Mesenchymal stem cell (in vitro differentiated cells and primary cell): ENCODE results near the gene MDH1.

Source experiments
- DNase-seq: peaks from one replicate; pipeline ENCODE4 v3.0.0-alpha.2; 2013
- H2AFZ ChIP-seq: one replicate; pipeline ENCODE4 v1.6.1; 2013; ENCODE audit warnings: low read depth, mild to moderate bottlenecking, control low read depth, inconsistent platforms, low read length, moderate library complexity
- H2AK5ac ChIP-seq: 2 replicates; pipeline ENCODE4 v1.6.1; 2013; ENCODE audit warnings: low read length, moderate library complexity, mild to moderate bottlenecking, inconsistent platforms; ENCODE audit not compliant: severe bottlenecking
- H2BK120ac ChIP-seq: one replicate; pipeline ENCODE4 v1.6.1; 2013; ENCODE audit warnings: low read depth, mild to moderate bottlenecking, inconsistent platforms, low read length, moderate library complexity
- H2BK12ac ChIP-seq, 2 experiments: one replicate each; pipeline ENCODE4 v1.6.1; 2013; ENCODE audit warnings: inconsistent platforms in 2 of 2, low read length in 2 of 2, mild to moderate bottlenecking in 2 of 2, moderate library complexity in 2 of 2, control low read depth in 1 of 2
- H2BK15ac ChIP-seq: one replicate; pipeline ENCODE4 v1.6.1; 2013; ENCODE audit warnings: mild to moderate bottlenecking, low read depth, inconsistent platforms; ENCODE audit not compliant: poor library complexity, severe bottlenecking
- H2BK5ac ChIP-seq: 2 replicates; pipeline ENCODE4 v1.6.1; 2013; ENCODE audit warnings: low read depth, mild to moderate bottlenecking, low read length, control low read depth, inconsistent platforms; ENCODE audit not compliant: poor library complexity, severe bottlenecking
- H3K14ac ChIP-seq, 2 experiments: one replicate each; pipeline ENCODE4 v1.6.1; 2013; ENCODE audit warnings: inconsistent platforms in 2 of 2, low read length in 2 of 2, control low read depth in 1 of 2, mild to moderate bottlenecking in 1 of 2, moderate library complexity in 1 of 2
- H3K18ac ChIP-seq, 2 experiments: one replicate each; pipeline ENCODE4 v1.6.1; 2013; ENCODE audit warnings: inconsistent platforms in 2 of 2, low read length in 2 of 2, control low read depth in 1 of 2, low read depth in 1 of 2, mild to moderate bottlenecking in 1 of 2
- H3K23ac ChIP-seq, 2 experiments: one replicate each; pipeline ENCODE4 v1.6.1; 2013; ENCODE audit warnings: inconsistent platforms in 2 of 2, low read length in 2 of 2, mild to moderate bottlenecking in 2 of 2, moderate library complexity in 2 of 2, control low read depth in 1 of 2
- H3K27ac ChIP-seq: 2 replicates; pipeline ENCODE4 v1.5.1; 2013; ENCODE audit warnings: mild to moderate bottlenecking, moderate library complexity, low read length, control low read depth, inconsistent platforms; ENCODE audit not compliant: poor library complexity, severe bottlenecking
- H3K27me3 ChIP-seq, 2 experiments: 2 replicates each; pipeline versions ENCODE4 v1.6.1 to v1.7.0; 2013; ENCODE audit warnings: low read length in 2 of 2, mild to moderate bottlenecking in 2 of 2, moderate library complexity in 2 of 2, control low read depth in 1 of 2, inconsistent platforms in 1 of 2; ENCODE audit not compliant: control insufficient read depth in 1 of 2, insufficient read depth in 1 of 2
- H3K36me3 ChIP-seq, 2 experiments: 2 replicates each; pipeline versions ENCODE4 v1.6.1 to v1.7.0; 2013; ENCODE audit warnings: low read length in 2 of 2, control low read depth in 1 of 2, inconsistent platforms in 1 of 2, low read depth in 1 of 2, mild to moderate bottlenecking in 1 of 2; ENCODE audit not compliant: insufficient read depth in 2 of 2, control insufficient read depth in 1 of 2
- H3K4ac ChIP-seq, 2 experiments: one replicate each; pipeline ENCODE4 v1.6.1; 2013; ENCODE audit warnings: inconsistent platforms in 2 of 2, low read length in 2 of 2, mild to moderate bottlenecking in 2 of 2, moderate library complexity in 2 of 2, control low read depth in 1 of 2, low read depth in 1 of 2
- H3K4me1 ChIP-seq: 2 replicates; pipeline ENCODE4 v1.6.1; 2013; ENCODE audit warnings: low read depth, low read length, control low read depth; ENCODE audit not compliant: control insufficient read depth, insufficient read depth
- H3K4me2 ChIP-seq: 2 replicates; pipeline ENCODE4 v1.6.1; 2013; ENCODE audit warnings: low read length, mild to moderate bottlenecking, inconsistent platforms; ENCODE audit not compliant: poor library complexity, severe bottlenecking
- H3K4me3 ChIP-seq, 2 experiments: 2 replicates each; pipeline versions ENCODE4 v1.5.1 to v1.7.0; 2013; ENCODE audit warnings: low read length in 2 of 2, mild to moderate bottlenecking in 2 of 2, control low read depth in 1 of 2, low read depth in 1 of 2; ENCODE audit not compliant: insufficient read depth in 1 of 2
- H3K79me1 ChIP-seq: replicated peaks from 2 replicates; pipeline ENCODE4 v1.6.1; 2013; ENCODE audit warnings: mild to moderate bottlenecking, control low read depth, low read length, inconsistent platforms; ENCODE audit not compliant: poor library complexity, severe bottlenecking
- H3K9ac ChIP-seq: 2 replicates; pipeline ENCODE4 v1.7.0; 2013; ENCODE audit warnings: mild to moderate bottlenecking, low read length, moderate library complexity
- H3K9me3 ChIP-seq: 2 replicates; pipeline ENCODE4 v1.7.0; 2013; ENCODE audit warnings: mild to moderate bottlenecking, low read length; ENCODE audit not compliant: control insufficient read depth
- H4K8ac ChIP-seq: one replicate; pipeline ENCODE4 v1.6.1; 2013; ENCODE audit warnings: inconsistent platforms, mild to moderate bottlenecking, low read length, moderate library complexity
- H4K91ac ChIP-seq: one replicate; pipeline ENCODE4 v1.6.1; 2013; ENCODE audit warnings: mild to moderate bottlenecking, low read length, inconsistent platforms
- WGBS: methylation state at CpG from one replicate; pipeline ENCODE4 v1.1.7; 2013; ENCODE audit warnings: mixed read lengths; 5-methylcytosine and 5-hydroxymethylcytosine counted together

MDH1 gene

GRCh38 chr2:63654959-63655358 is 66.2 kb downstream of the MDH1 start:
- H3K4me3 ChIP-seq = no peak overlapping the region
- H4K8ac ChIP-seq = no peak overlapping the region
- no peak overlapping the region for H2AFZ ChIP-seq
- no peak overlapping the region for H2BK12ac ChIP-seq
- no peaks in the 10 kb centered on the region for H3K27me3 ChIP-seq
- H3K79me1 ChIP-seq = no peaks in the 10 kb centered on the region
- H3K9me3 ChIP-seq = no peaks in the 10 kb centered on the region
- no peak overlapping the region for H3K4me2 ChIP-seq
- no peak overlapping the region for H3K27ac ChIP-seq
- no peak overlapping the region for H3K9ac ChIP-seq
- WGBS = 89% methylated on average over 1 of the region's 1 CpG
- DNase-seq = no peak
- no peak overlapping the region for H2BK5ac ChIP-seq
- H3K36me3 ChIP-seq = no peaks in the 10 kb centered on the region
- no peak overlapping the region for H3K18ac ChIP-seq
- no peak overlapping the region for H4K91ac ChIP-seq
- H3K14ac ChIP-seq = no peak overlapping the region
- H3K4ac ChIP-seq = no peak overlapping the region
- H2AK5ac ChIP-seq = no peak overlapping the region
- H3K4me1 ChIP-seq = no peaks in the 10 kb centered on the region
- H2BK15ac ChIP-seq = no peak overlapping the region
- no peak overlapping the region for H3K23ac ChIP-seq
- H2BK120ac ChIP-seq = no peak overlapping the region
